ENCODE results near the gene GALNT2. TPM values are rescaled to one million over a fixed set of nuclear protein-coding genes. Genes with fewer than 3 reads are reported as not detected.

GALNT2 gene
- total and polyA plus RNA-seq, 2 experiments from 2014 or later = 17.8 to 48.3 TPM

DNA sequence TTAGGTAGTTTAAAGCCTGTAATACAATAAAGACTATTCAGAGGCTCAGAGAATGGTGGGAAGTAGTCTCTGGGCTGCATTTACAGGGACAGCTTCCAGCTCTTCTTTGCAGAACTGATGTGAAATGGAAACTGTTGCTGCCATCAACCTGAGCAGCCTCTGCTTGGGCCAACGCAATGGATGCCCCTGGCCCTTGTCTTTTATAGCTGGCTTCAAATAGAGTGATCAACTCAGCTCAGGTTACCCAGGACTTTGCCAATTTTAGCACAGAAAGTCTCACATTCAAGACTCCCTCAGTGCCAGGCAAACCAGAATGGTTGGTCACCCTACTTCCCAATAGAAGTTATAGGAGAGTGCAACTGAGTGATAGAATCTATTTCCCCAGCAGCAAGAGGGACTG lies 18.1 kb upstream of the GALNT2 start:
- H3K4me3 Mint-ChIP-seq = no peak overlapping the region
- H3K36me3 Mint-ChIP-seq (ENCODE audit: low read depth) = no peaks in the 10 kb centered on the region; the same call in 2 of the 3 replicates
- Histone ChIP-seq H3K27me3 (ENCODE audit: insufficient read depth) (no peaks in the 10 kb centered on the region), H3K4me2 (no peak overlapping the region), H2AFZ (no peak overlapping the region), H4K20me1 (replicated peaks; ENCODE audit: insufficient read depth) (no peaks in the 10 kb centered on the region), H3K4me1 (ENCODE audit: insufficient read depth) (no peaks in the 10 kb centered on the region; the same call in 1 of the 2 replicates), H3K4me3 (no peak overlapping the region), H3K9me2 (ENCODE audit: insufficient read depth) (no peaks in the 10 kb centered on the region), H3K27ac (ENCODE audit: low read depth) (no peak overlapping the region), H3K36me3 (ENCODE audit: insufficient read depth) (no peaks in the 10 kb centered on the region), H3K79me2 (replicated peaks; ENCODE audit: insufficient read depth) (no peaks in the 10 kb centered on the region), H3F3A (replicated peaks; ENCODE audit: low read depth) (no peaks in the 10 kb centered on the region)
- no peaks in the 10 kb centered on the region for H3K9me3 Mint-ChIP-seq
- peaks cover 13% of the 10 kb centered on the region for H3K4me1 Mint-ChIP-seq
- TF ChIP-seq ZNF114 (CRISPR knock-in tag; IDR thresholded peaks at IDR 0.05) = no peak
- TF ChIP-seq JUNB (IDR thresholded peaks at IDR 0.05; ENCODE audit: unreplicated experiment) = no peak
- no peak for TF ChIP-seq ZNF331 (CRISPR knock-in tag; IDR thresholded peaks at IDR 0.05; ENCODE audit: low read depth)
- TF ChIP-seq NANOG (IDR thresholded peaks at IDR 0.05; ENCODE audit: borderline replicate concordance) = no peak
- TF ChIP-seq EZH2 (IDR thresholded peaks at IDR 0.05; ENCODE audit: low read depth, unreplicated experiment) = no peak
- TF ChIP-seq STAT1 (IDR thresholded peaks at IDR 0.05; ENCODE audit: unreplicated experiment) = no peak
- TF ChIP-seq EZH2phosphoT487 (IDR thresholded peaks at IDR 0.05; ENCODE audit: unreplicated experiment) = no peak
- DNase-seq (ENCODE audit: low spot score) = no peak
- H3K27me3 Mint-ChIP-seq (ENCODE audit: insufficient read depth, low read depth, poor library complexity) = no peaks in the 10 kb centered on the region
- no peak overlapping the region for H3K27ac Mint-ChIP-seq
- no peak for ATAC-seq

GRCh38 chr1:230049731-230050130 lies 17.3 kb upstream of the GALNT2 start:
- H3K79me2 ChIP-seq (replicated peaks; ENCODE audit: insufficient read depth) = no peaks in the 10 kb centered on the region
- no peaks in the 10 kb centered on the region for H3K9me2 ChIP-seq (ENCODE audit: insufficient read depth)
- H3K27ac Mint-ChIP-seq = no peak overlapping the region
- H3K27me3 ChIP-seq (ENCODE audit: insufficient read depth) = no peaks in the 10 kb centered on the region
- DNase-seq (ENCODE audit: low spot score) = no peak
- H3K4me2 ChIP-seq = no peak overlapping the region
- peaks cover 13% of the 10 kb centered on the region for H3K4me1 Mint-ChIP-seq
- no peaks in the 10 kb centered on the region for H3K9me3 Mint-ChIP-seq
- no peaks in the 10 kb centered on the region; the same call in 1 of the 2 replicates for H3K4me1 ChIP-seq (ENCODE audit: insufficient read depth)
- no peak for ATAC-seq
- no peaks in the 10 kb centered on the region for H3K27me3 Mint-ChIP-seq (ENCODE audit: insufficient read depth, low read depth, poor library complexity)
- H2AFZ ChIP-seq = no peak overlapping the region
- TF ChIP-seq, protein P1, sequence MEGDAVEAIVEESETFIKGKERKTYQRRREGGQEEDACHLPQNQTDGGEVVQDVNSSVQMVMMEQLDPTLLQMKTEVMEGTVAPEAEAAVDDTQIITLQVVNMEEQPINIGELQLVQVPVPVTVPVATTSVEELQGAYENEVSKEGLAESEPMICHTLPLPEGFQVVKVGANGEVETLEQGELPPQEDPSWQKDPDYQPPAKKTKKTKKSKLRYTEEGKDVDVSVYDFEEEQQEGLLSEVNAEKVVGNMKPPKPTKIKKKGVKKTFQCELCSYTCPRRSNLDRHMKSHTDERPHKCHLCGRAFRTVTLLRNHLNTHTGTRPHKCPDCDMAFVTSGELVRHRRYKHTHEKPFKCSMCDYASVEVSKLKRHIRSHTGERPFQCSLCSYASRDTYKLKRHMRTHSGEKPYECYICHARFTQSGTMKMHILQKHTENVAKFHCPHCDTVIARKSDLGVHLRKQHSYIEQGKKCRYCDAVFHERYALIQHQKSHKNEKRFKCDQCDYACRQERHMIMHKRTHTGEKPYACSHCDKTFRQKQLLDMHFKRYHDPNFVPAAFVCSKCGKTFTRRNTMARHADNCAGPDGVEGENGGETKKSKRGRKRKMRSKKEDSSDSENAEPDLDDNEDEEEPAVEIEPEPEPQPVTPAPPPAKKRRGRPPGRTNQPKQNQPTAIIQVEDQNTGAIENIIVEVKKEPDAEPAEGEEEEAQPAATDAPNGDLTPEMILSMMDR (conservative IDR thresholded peaks at IDR 0.05; ENCODE audit: low read depth in 2 of 2) = no peak
- TF ChIP-seq JUNB (IDR thresholded peaks at IDR 0.05; ENCODE audit: unreplicated experiment) = no peak
- no peak for TF ChIP-seq CREB1 (CRISPR knock-in tag; IDR thresholded peaks at IDR 0.05; ENCODE audit: low read depth)
- no peak for TF ChIP-seq EZH2 (IDR thresholded peaks at IDR 0.05; ENCODE audit: low read depth, unreplicated experiment)
- TF ChIP-seq ETS1 (IDR thresholded peaks at IDR 0.05) = no peak
- no peak overlapping the region for H3K4me3 Mint-ChIP-seq
- no peaks in the 10 kb centered on the region for H3K36me3 ChIP-seq (ENCODE audit: insufficient read depth)
- no peaks in the 10 kb centered on the region for H4K20me1 ChIP-seq (replicated peaks; ENCODE audit: insufficient read depth)
- no peaks in the 10 kb centered on the region for H3F3A ChIP-seq (replicated peaks; ENCODE audit: low read depth)
- H3K4me3 ChIP-seq = no peak overlapping the region
- H3K36me3 Mint-ChIP-seq (ENCODE audit: low read depth) = no peaks in the 10 kb centered on the region; the same call in 2 of the 3 replicates
- H3K27ac ChIP-seq (ENCODE audit: low read depth) = no peak overlapping the region

All from GM23338 (cell line).